ENCODE measurements around the gene PTX4.

The PTX4 gene

DNA sequence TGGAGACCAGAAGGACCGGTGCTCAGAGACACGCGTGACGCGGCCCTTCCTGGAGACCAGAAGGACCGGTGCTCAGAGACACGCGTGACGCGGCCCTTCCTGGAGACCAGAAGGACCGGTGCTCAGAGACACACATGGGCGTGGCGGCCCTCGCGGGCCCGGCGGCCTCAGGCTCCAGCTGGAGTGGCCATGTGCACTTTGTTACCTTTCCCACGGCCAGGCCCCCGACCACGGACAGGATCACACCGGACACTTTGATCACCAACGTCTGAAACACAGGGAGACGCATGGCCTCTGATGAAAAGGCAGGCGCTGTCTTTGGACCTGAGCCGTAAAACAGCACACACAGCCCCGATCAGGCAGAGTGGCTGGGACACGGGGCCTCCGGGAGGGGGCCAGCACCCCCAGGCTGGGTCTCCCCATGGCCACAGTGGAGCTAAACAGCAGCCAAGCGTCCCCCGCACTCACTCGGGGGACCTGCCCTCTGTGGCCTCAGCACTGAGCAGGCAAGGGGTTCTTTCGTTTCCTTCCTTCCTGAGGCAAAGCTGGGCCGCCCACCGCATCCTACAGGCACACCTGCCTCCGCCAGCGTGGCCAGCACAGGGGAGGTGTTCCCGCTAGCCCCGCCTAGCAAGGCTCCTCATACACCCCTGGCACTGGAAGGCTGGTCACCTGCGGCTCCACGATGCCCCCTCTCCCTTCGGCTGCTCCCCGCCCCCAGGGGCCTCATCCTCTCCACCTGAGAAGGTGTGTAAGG, 31.1 kb downstream of the PTX4 start:
- no peak for DNase-seq

DNA sequence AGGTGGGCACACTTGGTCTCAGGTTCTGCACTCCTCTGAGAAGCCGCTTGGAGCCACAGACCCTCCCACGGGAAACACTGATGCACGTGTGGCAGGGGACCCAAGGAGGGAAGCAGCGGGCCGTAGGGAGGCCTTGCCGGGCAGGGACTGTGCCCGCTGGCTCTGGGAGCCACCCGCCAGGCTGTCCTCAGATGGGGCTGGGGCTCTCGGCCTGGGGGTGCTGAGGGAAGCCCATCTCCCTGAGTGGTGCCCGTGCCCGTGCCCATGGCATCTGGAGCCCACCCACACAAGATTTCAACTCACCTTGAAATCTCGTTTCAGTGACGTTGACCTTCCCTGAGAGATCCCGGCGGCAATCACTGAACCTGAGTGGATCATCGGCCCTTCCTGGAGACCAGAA, 31.8 kb downstream of the PTX4 start:
- no peak for DNase-seq

DNA sequence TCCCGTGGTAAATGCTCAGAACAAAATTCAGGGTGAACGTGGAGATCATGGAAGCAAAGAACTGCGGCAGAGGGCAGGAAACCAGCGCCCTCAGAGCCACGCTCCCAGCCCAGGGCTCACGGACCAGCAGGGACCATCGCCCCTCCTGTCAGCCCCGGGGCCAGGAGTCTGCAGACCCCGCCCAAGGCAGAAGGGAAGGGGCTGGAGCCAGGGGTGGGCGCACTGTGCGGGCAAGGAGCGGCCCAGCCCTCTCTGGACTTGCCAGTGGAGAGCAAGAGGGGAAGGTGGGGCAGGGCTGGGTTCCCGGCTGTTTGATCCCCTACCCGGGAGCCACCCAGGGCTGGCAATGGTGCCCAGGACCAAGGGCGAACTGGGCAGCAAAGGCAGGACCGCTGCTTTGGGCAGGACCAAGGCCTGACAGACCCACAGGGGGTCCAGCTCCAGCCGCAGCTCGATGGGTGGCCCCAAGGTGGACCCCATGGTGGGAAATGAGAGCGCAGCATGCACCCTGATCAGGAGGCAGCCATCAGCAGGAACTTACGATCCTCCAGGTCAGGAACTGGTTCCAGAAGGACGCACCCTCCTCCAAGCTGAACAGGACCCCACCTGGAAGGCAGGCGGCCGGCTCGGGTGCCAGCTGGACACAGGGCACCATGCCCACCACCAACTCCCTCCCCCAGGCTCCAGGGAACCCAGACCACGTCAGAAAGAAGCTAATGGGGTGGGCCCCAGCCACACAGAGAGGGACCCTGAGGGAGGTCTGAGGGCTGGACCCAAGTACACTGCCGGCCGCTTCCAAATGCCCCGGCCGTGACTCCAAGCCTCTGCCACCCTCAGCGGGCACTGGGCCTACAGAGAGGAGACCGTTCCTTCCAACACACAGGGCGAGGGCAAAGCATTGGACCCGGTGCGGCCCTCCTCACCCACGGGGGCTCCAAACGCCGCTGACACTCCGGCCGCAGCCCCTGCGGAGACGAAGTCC, 33.3 kb downstream of the PTX4 start:
- no peak for DNase-seq

DNA sequence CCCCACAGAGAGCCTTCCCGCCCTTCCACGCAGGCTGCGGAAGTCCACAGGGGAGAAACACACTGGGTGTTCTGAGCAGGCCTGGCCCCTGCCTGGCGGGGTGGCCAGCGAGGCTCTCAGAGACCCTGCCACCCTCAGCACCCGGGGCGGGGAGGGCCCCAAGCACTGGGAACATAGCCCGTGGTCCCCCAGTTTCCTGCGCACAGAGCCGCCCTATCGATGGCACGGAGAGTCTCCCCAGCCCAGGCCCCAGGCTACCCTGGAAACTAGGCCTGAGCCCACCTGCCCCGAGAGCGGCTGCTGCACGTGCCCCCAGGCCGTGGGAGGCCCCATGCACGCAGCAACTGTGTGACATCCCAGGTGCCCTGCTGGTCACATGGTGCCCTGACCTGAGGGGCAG, 34.2 kb downstream of the PTX4 start:
- no peak for DNase-seq

DNA sequence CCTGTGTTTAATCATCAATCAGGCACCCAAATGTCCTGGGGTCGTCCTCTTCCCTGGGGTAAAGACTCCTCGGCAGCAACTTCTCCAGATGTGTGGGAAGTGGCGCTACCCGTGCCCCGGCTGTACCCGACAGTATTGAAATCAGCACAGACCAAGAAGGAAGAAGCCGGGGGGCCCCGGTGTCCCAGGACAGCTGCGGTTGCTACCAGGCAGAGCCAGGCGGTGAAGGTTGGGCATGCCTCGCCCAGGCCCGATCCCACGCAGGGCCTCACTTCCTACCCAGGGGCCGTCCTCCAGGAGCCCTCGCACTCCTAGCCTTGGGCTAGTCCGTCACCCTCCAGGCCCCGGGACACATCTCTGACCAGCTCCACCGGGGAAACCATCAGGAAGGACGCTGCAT, 35.4 kb downstream of the PTX4 start:
- no peak for DNase-seq

- DNase-seq, result no peak
Observed at GRCh38 chr16:1452530-1452929, 36.2 kb downstream of the PTX4 start.

- no peak for DNase-seq
Observed at GRCh38 chr16:1451702-1452392, 36.9 kb downstream of the PTX4 start.

- DNase-seq, result no peak
Observed at GRCh38 chr16:1450841-1451240, 37.9 kb downstream of the PTX4 start.

GRCh38 chr16:1450218-1450617, 38.5 kb downstream of the PTX4 start:
- no peak for DNase-seq

GRCh38 chr16:1449201-1449788, 39.4 kb downstream of the PTX4 start:
- no peak for DNase-seq

- no peak for DNase-seq
Observed at GRCh38 chr16:1448536-1449116, 40.1 kb downstream of the PTX4 start.

DNA sequence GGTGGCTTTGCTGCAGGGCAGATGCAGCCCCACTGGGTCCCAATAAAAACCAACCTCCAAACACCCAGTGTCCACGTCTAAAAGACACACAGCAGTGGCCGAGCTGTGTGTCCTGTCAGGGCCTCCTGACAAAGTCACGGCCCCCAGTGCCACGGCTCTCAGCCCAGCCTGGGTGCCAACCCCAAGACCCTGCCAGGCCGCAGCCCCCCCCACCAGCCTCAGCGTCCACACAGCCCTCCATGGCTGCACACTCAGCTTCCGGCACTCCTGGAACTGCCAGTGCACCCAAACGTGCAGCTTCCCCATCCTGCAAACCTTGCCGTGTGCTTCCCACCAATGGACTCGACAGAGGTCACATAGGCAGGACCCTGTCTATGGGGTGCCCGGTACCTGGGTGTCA, 40.8 kb downstream of the PTX4 start:
- no peak for DNase-seq

- DNase-seq, result no peak
Observed at GRCh38 chr16:1446296-1447080, 42.3 kb downstream of the PTX4 start.

DNA sequence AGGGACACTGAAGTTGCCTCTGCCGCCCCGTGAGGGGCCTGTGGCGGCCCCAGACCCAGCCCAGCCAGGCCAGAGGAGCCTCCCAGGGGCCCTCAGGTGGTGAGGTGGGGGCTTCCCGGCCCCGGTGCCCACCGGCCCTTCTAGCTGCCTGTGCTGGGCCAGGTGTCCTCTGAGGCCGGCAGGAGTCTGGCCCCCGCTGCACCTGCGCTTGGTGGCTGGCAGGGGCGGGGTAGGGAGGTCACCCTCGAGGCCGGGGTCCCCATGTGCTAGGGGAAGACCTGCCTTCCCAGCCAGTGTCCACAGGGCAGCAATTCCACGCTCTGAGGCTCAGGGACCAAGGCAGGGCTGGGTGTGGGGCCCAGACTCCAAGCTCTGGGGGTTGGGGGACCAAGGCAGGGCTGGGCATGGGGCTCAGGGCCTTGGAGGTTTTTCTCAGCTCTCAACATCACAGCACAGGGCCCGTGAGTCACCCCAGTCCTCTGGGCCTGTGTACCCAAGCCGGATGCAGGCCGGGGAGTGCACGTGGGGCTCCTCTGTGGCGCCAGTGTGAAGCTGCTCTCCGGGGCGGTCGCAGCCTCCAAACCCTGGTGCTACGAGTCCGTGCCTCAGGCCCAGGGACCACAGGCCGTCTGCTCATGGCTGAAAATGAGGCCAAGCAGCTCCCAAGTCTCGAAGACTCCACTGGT, 43.1 kb downstream of the PTX4 start:
- DNase-seq, result no peak

DNA sequence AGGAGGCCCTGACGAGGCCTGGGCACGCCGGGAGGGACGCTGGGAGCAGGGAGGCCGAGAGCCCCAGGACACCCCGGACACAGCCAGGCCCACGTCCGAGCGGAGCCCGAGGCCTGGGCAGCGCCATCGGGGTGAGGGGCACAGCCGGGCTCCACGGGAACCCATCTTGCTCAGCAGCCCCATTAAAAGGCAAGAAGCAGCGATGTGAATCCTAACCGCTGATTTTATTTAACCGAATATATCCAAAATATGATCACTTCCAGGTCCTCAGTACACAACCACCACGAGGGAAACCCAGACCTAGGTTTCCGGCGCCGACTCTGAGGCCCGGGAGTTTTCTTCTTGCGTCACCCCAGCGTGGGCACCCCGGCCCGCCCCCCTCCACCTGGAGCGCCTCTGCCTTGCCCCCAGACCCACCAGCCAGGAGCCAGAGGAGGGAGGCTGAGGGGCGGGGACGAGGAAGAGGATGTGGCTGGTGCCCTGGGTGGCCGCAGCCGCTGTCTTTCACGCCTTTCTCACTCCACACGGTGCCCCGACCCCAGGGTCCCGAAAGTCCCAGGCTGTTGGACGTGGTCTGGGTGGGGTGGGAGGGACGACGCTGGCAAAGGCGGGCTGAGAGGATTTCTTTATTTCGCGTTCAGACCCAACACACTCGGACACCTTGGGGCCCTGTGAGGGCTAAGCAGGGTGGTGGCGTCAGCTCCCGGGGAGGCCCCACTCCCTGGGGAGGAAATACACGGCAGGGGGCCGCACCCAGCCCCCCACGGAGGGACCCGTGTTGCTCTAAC, 43.8 kb downstream of the PTX4 start:
- no peak for DNase-seq

DNA sequence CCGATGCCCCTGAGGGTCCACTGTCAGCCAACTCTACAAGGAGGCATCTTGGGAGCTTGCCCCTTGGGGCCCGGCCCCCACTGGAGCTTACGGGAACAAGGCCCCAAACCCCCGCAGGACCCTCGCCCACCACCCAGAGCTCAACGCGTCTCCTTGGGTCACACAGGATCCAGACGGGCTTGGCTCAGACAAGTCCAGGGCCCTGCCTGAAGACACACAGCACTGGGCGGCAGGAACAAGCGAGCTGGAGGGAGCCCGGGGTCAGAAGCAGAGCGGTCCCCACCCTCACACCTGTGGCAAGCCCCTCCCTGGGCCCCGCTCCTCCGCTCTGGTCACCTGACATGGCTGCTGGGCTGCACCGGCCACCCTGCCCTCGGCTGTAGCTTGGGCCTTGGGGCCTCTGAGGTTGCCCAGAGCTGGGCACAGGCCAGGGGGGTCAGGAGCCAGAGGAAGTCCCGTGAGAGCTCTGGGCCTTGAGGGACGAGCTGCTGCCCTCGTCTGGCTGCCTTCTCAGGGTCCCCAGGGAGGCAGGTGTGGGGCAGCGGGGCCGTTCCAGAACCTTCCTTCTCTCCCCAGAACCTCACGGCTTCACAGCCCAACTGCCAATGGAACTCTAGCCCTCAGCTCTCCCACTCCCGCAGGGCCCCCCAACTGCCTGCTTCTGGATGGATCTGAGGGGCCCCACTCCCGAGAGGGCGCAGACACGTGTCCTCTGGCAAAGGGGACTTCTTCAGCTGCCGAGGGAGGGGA, 44.6 kb downstream of the PTX4 start, which contains the start of gene CCDC154:
CCDC154 (minus strand) TSS at position 577 of the 750 bp plus-strand sequence; CDS start at position 343, 234 bp downstream.
- no peak for DNase-seq

DNA sequence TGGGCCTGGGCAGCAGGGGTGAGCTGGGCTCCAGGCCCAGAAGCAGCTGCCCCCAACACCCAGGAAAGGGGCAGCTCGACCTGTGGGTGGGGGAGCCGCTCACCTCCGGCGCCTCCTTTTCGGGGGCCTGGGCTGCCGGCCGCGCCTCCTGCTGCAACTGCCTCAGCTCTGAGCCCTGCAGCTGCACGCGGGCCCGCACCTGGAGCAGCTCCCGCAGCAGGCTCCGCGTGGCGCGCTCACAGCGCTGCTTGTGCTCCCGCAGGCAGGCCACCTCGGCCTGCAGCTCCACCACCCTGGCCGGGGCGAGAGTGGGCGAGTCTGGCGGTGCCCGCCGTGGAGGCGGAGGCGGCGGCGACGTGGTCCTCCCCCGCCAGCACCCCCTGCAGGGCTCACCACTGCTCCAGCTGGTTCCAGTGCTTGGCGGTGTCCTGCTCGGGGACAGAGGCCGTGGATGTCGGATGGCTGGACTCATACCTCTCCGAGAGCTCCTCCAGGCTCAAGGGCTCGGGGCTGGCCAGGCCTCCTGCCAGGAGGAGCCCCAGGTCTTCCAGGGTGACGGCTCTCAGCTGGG, 45.3 kb downstream of the PTX4 start:
- DNase-seq, result no peak

- DNase-seq, result no peak
Observed at GRCh38 chr16:1442697-1443096, 46.0 kb downstream of the PTX4 start.

GRCh38 chr16:1441391-1441829, 47.3 kb downstream of the PTX4 start:
- no peak for DNase-seq

Measured in SIG-M5 (cell line).